GM12891 (cell line): ENCODE data around the gene APBB3.

Experiments used
- POLR2A ChIP-seq: IDR thresholded peaks from 2 replicates; pipeline ENCODE4 v1.6.1; 2011; ENCODE audit warnings: low read depth, low read length, control low read depth
- POLR2AphosphoS5 ChIP-seq: IDR thresholded peaks from 2 replicates; pipeline ENCODE4 v1.6.1; 2011; ENCODE audit warnings: low read depth, low read length, control low read depth
- TAF1 ChIP-seq: IDR thresholded peaks from 2 replicates; pipeline ENCODE4 v1.6.1; 2011; ENCODE audit warnings: low read depth, low read length, control low read depth

GRCh38 chr5:140574165-140574564, 9.8 kb upstream of the APBB3 start:
- no peak for TF ChIP-seq POLR2AphosphoS5
- TF ChIP-seq TAF1: no peak
- TF ChIP-seq POLR2A: no peak
